Measurements from ENCODE around the gene DCP1B. TPM values are rescaled to one million over a fixed set of nuclear protein-coding genes. Genes with fewer than 3 reads are reported as not detected.

Gene DCP1B
- polyA plus RNA-seq, 1 donor from 2014 or later = 12.5 TPM

GRCh38 chr12:2052826-2053678, 48.8 kb upstream of the DCP1B start, which contains the start of gene CACNA1C:
Gene CACNA1C, plus strand, starts transcription at chr12:2052987. Its CDS starts 576 bp downstream, at chr12:2053563.
- H3K27me3 ChIP-seq (ENCODE audit: insufficient read depth, low read depth, low read length) = no peaks in the 10 kb centered on the region
- no peaks in the 10 kb centered on the region for H3K9me3 ChIP-seq (ENCODE audit: low read length)
- peaks cover 35% of the 10 kb centered on the region for H3K79me2 ChIP-seq (replicated peaks; ENCODE audit: insufficient read depth, low read length)
- no peaks in the 10 kb centered on the region for H3F3A ChIP-seq (ENCODE audit: insufficient read depth, low read length, poor library complexity, severe bottlenecking)
- no peaks in the 10 kb centered on the region for H3K9me2 ChIP-seq (ENCODE audit: insufficient read depth, low read length)
- peaks cover 6% of the 10 kb centered on the region for H4K20me1 ChIP-seq (ENCODE audit: insufficient read depth)
- H3K36me3 ChIP-seq (ENCODE audit: insufficient read depth, low read length) = no peaks in the 10 kb centered on the region
- H3K27ac ChIP-seq (ENCODE audit: low read length) = peak within 1 kb of the TSS; percentile 87
- peak; percentile 73 for TF ChIP-seq CTCF (IDR thresholded peaks at IDR 0.05; ENCODE audit: poor library complexity, severe bottlenecking)
- TF ChIP-seq MXI1 (conservative IDR thresholded peaks at IDR 0.05; ENCODE audit: poor library complexity, severe bottlenecking) = peak; percentile 63
- no peak for TF ChIP-seq EZH2 (IDR thresholded peaks at IDR 0.05; ENCODE audit: borderline replicate concordance, insufficient read depth, low read length, poor library complexity, severe bottlenecking)
- peak; percentile 69 for TF ChIP-seq POLR2AphosphoS5 (IDR thresholded peaks at IDR 0.05)
- peak; percentile 24 for TF ChIP-seq REST (IDR thresholded peaks at IDR 0.05; ENCODE audit: borderline replicate concordance)
- peak; percentile 79 for TF ChIP-seq SMC3 (conservative IDR thresholded peaks at IDR 0.05; ENCODE audit: poor library complexity)
- peak; percentile 31 for TF ChIP-seq TAF1 (IDR thresholded peaks at IDR 0.05; ENCODE audit: low read depth)
- TF ChIP-seq RAD21 (conservative IDR thresholded peaks at IDR 0.05) = peak; percentile 71
- TF ChIP-seq EP300 (conservative IDR thresholded peaks at IDR 0.05; ENCODE audit: poor library complexity, severe bottlenecking) = peak; percentile 26
- H2AFZ ChIP-seq (ENCODE audit: low read depth, low read length) = peak within 1 kb of the TSS; percentile 49
- peak within 1 kb of the TSS; percentile 31 for H3K4me2 ChIP-seq (ENCODE audit: low read length)
- peak within 1 kb of the TSS; percentile 75 for H3K4me3 ChIP-seq (ENCODE audit: low read length)
- peak within 1 kb of the TSS; percentile 78 for H3K9ac ChIP-seq (ENCODE audit: low read length)

GRCh38 chr12:2051700-2052621, 47.7 kb upstream of the DCP1B start:
- peak overlapping the region; percentile 31 for H3K4me2 ChIP-seq (ENCODE audit: low read length)
- peak overlapping the region; percentile 78 for H3K27ac ChIP-seq (ENCODE audit: low read length)

More at GRCh38 chr12:2051700-2052621, 47.7 kb upstream of the DCP1B start:
- Histone ChIP-seq H3K9me2 (ENCODE audit: insufficient read depth, low read length) (no peaks in the 10 kb centered on the region), H4K20me1 (ENCODE audit: insufficient read depth) (no peaks in the 10 kb centered on the region), H2AFZ (ENCODE audit: low read depth, low read length) (no peak overlapping the region), H3F3A (ENCODE audit: insufficient read depth, low read length, poor library complexity, severe bottlenecking) (no peaks in the 10 kb centered on the region), H3K79me2 (replicated peaks; ENCODE audit: insufficient read depth, low read length) (peaks cover 29% of the 10 kb centered on the region), H3K4me3 (ENCODE audit: low read length) (peak overlapping the region; percentile 73), H3K9ac (ENCODE audit: low read length) (peak overlapping the region; percentile 72), H3K9me3 (ENCODE audit: low read length) (no peaks in the 10 kb centered on the region), H3K36me3 (ENCODE audit: insufficient read depth, low read length) (no peaks in the 10 kb centered on the region), H3K27me3 (ENCODE audit: insufficient read depth, low read depth, low read length) (no peaks in the 10 kb centered on the region)
- TF ChIP-seq EP300 (conservative IDR thresholded peaks at IDR 0.05; ENCODE audit: poor library complexity, severe bottlenecking) = peak; percentile 19
- TF ChIP-seq EZH2 (IDR thresholded peaks at IDR 0.05; ENCODE audit: borderline replicate concordance, insufficient read depth, low read length, poor library complexity, severe bottlenecking) = no peak
- TF ChIP-seq POLR2AphosphoS5 (IDR thresholded peaks at IDR 0.05) = no peak
- peak; percentile 62 for TF ChIP-seq SMC3 (conservative IDR thresholded peaks at IDR 0.05; ENCODE audit: poor library complexity)
- TF ChIP-seq MXI1 (conservative IDR thresholded peaks at IDR 0.05; ENCODE audit: poor library complexity, severe bottlenecking) = peak; percentile 75
- peak; percentile 64 for TF ChIP-seq RAD21 (conservative IDR thresholded peaks at IDR 0.05)
- TF ChIP-seq TAF1 (IDR thresholded peaks at IDR 0.05; ENCODE audit: low read depth) = peak; percentile 16
- TF ChIP-seq REST (IDR thresholded peaks at IDR 0.05; ENCODE audit: borderline replicate concordance) = peak; percentile 77
- peak; percentile 57 for TF ChIP-seq CTCF (IDR thresholded peaks at IDR 0.05; ENCODE audit: poor library complexity, severe bottlenecking)

Data from neural cell (in vitro differentiated cells).